Neutrophil (primary cell): ENCODE results near the gene THAP5.

ENCODE experiments used
- H3K27ac ChIP-seq: fragments of 200-600 bp; sonication (generic); 2 replicates; pipeline ENCODE4 v1.5.1; 2016; ENCODE audit warnings: mild to moderate bottlenecking, moderate library complexity
- H3K27me3 ChIP-seq: fragments of 200-600 bp; sonication (generic); 2 replicates; pipeline ENCODE4 v1.6.0; 2016; ENCODE audit warnings: mild to moderate bottlenecking
- H3K36me3 ChIP-seq: fragments of 200-600 bp; sonication (generic); 2 replicates; pipeline ENCODE4 v1.5.1; 2017
- H3K4me1 ChIP-seq, 2 experiments: fragments of 200-600 bp in 1 of 2; sonication (generic) in 1 of 2; 1 replicate in 1 of 2; 2 replicates in 1 of 2; pipeline versions ENCODE4 v1.5.1 to v1.6.1; 2013 to 2016; ENCODE audit warnings: low read depth in 1 of 2, low read length in 1 of 2, mild to moderate bottlenecking in 1 of 2, moderate library complexity in 1 of 2; ENCODE audit not compliant: control insufficient read depth in 1 of 2, insufficient read depth in 1 of 2
- H3K4me3 ChIP-seq, 2 experiments: fragments of 200-600 bp in 1 of 2; sonication (generic) in 1 of 2; 1 replicate in 1 of 2; 2 replicates in 1 of 2; pipeline ENCODE4 v1.5.1; 2013 to 2016; ENCODE audit warnings: low read depth in 1 of 2, low read length in 1 of 2, mild to moderate bottlenecking in 1 of 2, moderate library complexity in 1 of 2
- H3K9me3 ChIP-seq: fragments of 200-600 bp; sonication (generic); 2 replicates; pipeline ENCODE4 v1.5.1; 2016
- TF ChIP-seq, protein P1 (sequence below): fragments of 200-600 bp; sonication (generic); IDR thresholded peaks from 2 replicates; pipeline ENCODE4 v1.5.1; 2016; ENCODE audit warnings: antibody characterized with exemption

The THAP5 gene

DNA sequence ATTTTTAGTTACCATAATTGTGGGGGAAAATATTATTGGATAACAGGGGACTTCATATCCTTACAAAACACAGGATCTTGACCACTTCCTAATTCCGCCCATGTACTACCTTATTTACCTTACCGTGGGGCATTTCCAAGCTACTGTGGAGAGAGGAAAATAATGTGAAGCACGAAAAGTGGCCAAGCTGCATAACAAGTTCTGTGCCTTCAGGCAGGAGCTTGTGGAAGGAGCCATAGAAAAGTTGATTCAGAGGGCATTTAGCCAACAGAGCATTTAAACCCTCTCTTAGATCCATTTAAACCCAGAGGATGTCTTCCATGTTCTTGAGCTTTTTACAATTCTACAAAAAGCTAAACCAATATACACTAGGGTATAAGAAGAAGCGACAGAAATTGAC lies 41.8 kb upstream of the THAP5 start:
- Histone ChIP-seq H3K36me3 (no peaks in the 10 kb centered on the region), H3K4me1 (no peaks in the 10 kb centered on the region), H3K4me3 (no peak overlapping the region), H3K9me3 (no peaks in the 10 kb centered on the region), H3K27ac (no peak overlapping the region), H3K27me3 (no peaks in the 10 kb centered on the region)
- TF ChIP-seq, protein P1, sequence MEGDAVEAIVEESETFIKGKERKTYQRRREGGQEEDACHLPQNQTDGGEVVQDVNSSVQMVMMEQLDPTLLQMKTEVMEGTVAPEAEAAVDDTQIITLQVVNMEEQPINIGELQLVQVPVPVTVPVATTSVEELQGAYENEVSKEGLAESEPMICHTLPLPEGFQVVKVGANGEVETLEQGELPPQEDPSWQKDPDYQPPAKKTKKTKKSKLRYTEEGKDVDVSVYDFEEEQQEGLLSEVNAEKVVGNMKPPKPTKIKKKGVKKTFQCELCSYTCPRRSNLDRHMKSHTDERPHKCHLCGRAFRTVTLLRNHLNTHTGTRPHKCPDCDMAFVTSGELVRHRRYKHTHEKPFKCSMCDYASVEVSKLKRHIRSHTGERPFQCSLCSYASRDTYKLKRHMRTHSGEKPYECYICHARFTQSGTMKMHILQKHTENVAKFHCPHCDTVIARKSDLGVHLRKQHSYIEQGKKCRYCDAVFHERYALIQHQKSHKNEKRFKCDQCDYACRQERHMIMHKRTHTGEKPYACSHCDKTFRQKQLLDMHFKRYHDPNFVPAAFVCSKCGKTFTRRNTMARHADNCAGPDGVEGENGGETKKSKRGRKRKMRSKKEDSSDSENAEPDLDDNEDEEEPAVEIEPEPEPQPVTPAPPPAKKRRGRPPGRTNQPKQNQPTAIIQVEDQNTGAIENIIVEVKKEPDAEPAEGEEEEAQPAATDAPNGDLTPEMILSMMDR: no peak

DNA sequence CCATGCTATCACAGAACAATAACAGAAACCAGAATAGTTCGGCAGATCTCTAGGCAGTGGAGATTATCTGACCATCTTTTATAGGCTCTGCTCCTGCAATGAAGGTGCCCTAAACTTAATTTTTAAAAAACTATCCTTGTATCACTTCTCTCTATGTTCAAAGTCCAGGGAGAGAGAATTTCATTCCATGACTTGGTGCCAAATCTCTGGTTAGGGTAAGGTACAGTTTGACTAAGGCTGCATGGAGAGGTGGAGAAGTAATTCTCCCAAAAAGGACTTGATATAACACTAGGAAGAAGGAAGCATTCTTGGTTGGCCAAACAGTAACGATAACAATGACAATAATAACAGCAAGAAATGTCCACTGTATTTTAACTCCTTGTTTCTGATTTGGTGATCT lies 40.1 kb upstream of the THAP5 start:
- TF ChIP-seq, protein P1: no peak
- Histone ChIP-seq H3K27ac (no peak overlapping the region), H3K9me3 (no peaks in the 10 kb centered on the region), H3K36me3 (no peaks in the 10 kb centered on the region), H3K4me1 (no peaks in the 10 kb centered on the region), H3K4me3 (no peak overlapping the region), H3K27me3 (no peaks in the 10 kb centered on the region)

DNA sequence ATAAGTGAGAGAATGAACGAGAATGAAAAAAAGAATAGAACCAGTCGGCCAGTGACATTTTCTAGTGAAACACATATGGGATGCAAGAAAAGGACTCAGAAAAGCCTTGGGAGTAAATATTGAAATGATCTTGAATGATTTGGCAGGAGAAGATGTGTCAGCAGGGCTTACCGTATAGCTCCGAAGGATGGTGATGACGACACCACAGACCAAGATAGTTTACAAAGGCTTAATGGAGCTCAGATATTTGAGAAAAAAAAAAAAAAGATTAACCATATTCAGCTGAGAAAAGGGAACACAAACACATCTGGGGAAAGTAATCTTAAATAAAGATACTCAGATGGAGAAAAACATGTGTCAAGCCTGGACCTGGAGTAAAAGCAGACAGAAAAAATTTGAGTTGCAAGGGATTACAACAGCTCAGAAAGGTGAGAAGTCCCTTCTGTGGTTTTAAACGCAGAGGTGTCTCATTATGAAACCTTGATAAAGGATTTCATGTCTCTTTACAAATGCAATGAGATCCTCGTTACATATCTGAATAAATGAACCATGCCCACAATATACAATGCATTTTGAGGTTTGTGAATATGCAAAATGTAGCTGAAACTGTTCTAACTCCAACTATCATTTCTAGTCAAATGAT lies 36.2 kb upstream of the THAP5 start:
- TF ChIP-seq, protein P1: no peak
- Histone ChIP-seq H3K4me1 (no peaks in the 10 kb centered on the region), H3K36me3 (no peaks in the 10 kb centered on the region), H3K27me3 (no peaks in the 10 kb centered on the region), H3K27ac (no peak overlapping the region), H3K4me3 (no peak overlapping the region), H3K9me3 (no peaks in the 10 kb centered on the region)

DNA sequence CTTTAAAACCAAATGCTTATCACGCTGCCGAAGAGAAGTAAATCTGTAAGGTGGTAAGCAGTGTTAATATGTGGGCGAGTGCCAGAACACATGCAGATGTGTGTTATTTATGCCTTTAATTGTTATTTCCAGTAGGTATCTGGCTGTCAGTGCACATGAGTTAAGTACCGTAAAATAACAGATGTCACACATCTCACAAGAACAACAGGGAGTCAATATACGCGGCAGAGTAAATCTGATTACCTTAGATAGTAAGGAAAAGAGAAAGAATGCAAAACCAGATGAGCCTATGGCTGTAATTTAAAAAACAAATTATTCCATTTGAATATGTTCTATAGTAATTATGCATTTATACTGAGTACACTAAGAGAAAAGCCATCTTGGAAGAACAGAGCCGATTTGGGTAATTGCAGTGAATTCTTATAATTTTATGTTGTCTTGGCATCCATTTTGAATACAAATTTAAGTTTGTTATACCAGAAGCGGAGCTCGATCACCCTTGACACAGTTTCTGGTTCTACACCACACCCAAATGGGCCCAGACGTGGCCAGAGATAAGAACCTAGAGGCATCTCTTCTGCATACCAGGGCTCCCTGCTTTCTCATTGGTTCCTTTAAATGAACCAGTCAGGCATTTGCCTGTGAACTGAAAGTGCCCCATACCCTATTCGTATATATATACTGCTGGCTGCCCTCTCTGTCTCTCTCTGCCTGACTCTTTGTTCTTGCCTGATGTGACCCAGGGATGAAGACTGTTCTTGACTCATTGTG lies 35.0 kb upstream of the THAP5 start:
- TF ChIP-seq, protein P1: no peak
- H3K36me3 ChIP-seq: no peaks in the 10 kb centered on the region
- no peaks in the 10 kb centered on the region for H3K9me3 ChIP-seq
- no peak overlapping the region for H3K4me3 ChIP-seq
- H3K27me3 ChIP-seq: no peaks in the 10 kb centered on the region
- H3K27ac ChIP-seq: no peak overlapping the region
- H3K4me1 ChIP-seq: no peaks in the 10 kb centered on the region

DNA sequence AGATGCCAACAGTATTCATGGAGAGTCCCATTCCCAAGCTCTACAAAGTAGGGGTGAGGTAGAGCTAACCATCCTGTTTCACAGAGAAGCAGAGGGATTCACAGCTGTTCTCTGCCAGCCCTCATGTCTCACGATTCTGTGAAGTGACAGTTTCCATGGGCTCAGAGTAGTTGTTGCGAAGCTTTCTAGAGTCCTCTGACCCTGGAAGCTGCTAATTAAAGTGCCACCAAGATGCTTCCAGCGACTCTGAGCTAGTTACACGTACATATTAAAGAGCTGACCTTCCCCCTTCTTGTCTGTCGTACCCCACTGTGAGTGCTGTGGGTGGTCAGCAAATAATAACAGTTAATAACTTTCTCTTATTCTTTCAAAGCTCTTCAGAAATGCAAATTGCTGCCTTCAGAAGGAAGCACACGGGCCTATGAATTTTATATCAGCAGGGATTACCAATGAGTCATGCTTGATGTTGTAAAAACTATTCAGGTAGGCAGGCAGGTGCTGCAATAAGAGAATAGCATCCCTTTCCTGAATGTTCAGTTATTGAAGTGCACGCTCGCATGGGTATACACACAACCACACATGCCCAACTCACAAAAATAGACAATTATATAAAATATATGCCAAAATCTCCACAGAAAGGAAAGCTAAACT lies 34.3 kb upstream of the THAP5 start:
- Histone ChIP-seq H3K27me3 (peaks cover 6% of the 10 kb centered on the region), H3K9me3 (no peaks in the 10 kb centered on the region), H3K4me1 (no peaks in the 10 kb centered on the region), H3K27ac (no peak overlapping the region), H3K36me3 (no peaks in the 10 kb centered on the region), H3K4me3 (no peak overlapping the region)
- TF ChIP-seq, protein P1: no peak
